Esophagus muscularis mucosa (tissue), 4 donors: Measurements from ENCODE around the gene SIDT1. TPM values are rescaled to one million over a fixed set of nuclear protein-coding genes. Genes with fewer than 3 reads are reported as not detected.

Experiments
- DNase-seq: peaks from one replicate; pipeline ENCODE4 v3.0.0-alpha.2; 2017; ENCODE audit errors: extremely low spot score
- H3K27ac ChIP-seq, 4 donors: fragments of 200-600 bp; sonication (generic); replicated peaks in 1 of 4; 1 replicate in 3 of 4; 2 replicates in 1 of 4; pipeline ENCODE4 v1.5.1; 2016 to 2019; ENCODE audit warnings: mild to moderate bottlenecking in 1 of 4
- H3K27me3 ChIP-seq, 4 donors: fragments of 200-600 bp; sonication (generic); one replicate each; pipeline versions ENCODE4 v1.5.1 to v1.6.0; 2016 to 2019
- H3K36me3 ChIP-seq, 4 donors: fragments of 200-600 bp; sonication (generic); one replicate each; pipeline ENCODE4 v1.5.1; 2016 to 2019
- H3K4me1 ChIP-seq, 4 donors: fragments of 200-600 bp; sonication (generic); one replicate each; pipeline ENCODE4 v1.5.1; 2016 to 2019
- H3K4me3 ChIP-seq, 4 donors: fragments of 200-600 bp; sonication (generic); 1 replicate in 2 of 4; 2 replicates in 2 of 4; pipeline ENCODE4 v1.5.1; 2016 to 2019; ENCODE audit warnings: mild to moderate bottlenecking in 4 of 4, moderate library complexity in 1 of 4
- H3K9me3 ChIP-seq, 4 donors: fragments of 200-600 bp; sonication (generic); 1 replicate in 3 of 4; 2 replicates in 1 of 4; pipeline ENCODE4 v1.5.1; 2016 to 2019
- CTCF ChIP-seq, 3 experiments: fragments of 200-600 bp in 2 of 3; fragments of 450-650 bp in 1 of 3; sonication (generic) in 2 of 3; IDR thresholded peaks; one replicate each; pipeline ENCODE4 v1.5.1; 2017 to 2019; ENCODE audit warnings: antibody characterized with exemption in 3 of 3, mild to moderate bottlenecking in 2 of 3, moderate library complexity in 1 of 3
- EP300 ChIP-seq: sonication (generic); formaldehyde crosslinking; IDR thresholded peaks from one replicate; pipeline ENCODE4 v1.6.1; 2017; ENCODE audit warnings: antibody characterized with exemption
- POLR2A ChIP-seq: fragments of 450-650 bp; IDR thresholded peaks from one replicate; pipeline ENCODE4 v1.6.1; 2017; ENCODE audit warnings: antibody characterized with exemption, moderate library complexity, mild to moderate bottlenecking, low read depth
- POLR2AphosphoS5 ChIP-seq, 2 donors: sonication (generic); formaldehyde crosslinking; IDR thresholded peaks; one replicate each; pipeline ENCODE4 v1.6.1; 2017; ENCODE audit warnings: antibody characterized with exemption in 2 of 2
- WGBS: methylation state at CpG from one replicate; pipeline ENCODE4 v1.1.5; 2018; 5-methylcytosine and 5-hydroxymethylcytosine counted together
- intact Hi-C: fragments of 100-400 bp; cut with DNase I; formaldehyde crosslinking; loops from one replicate; pipeline ENCODE4 v1.15.1; 2023
- total RNA-seq, 4 donors: library from RNA; depleted of rRNA; stranded (reverse); fragments of >200 nt; gene quantifications; one replicate each; pipeline versions ENCODE4 v1.1.0 to v1.2.1, GENCODE V29; 2016

Gene SIDT1
- total RNA-seq, 4 donors from 2014 or later: 1.2 to 3.8 (median 1.9) TPM

GRCh38 chr3:113649174-113649845 lies 117.0 kb downstream of the SIDT1 start:
- WGBS: 60% methylated on average over 6 of the region's 6 CpGs
- H3K27ac ChIP-seq: peak overlapping the region; percentile 55 to 62 (median 59)
- intact Hi-C loops: no loop called here

GRCh38 chr3:113654310-113654709 lies 122.0 kb downstream of the SIDT1 start:
- DNase-seq: no peak
- Histone ChIP-seq H3K36me3 (peaks cover 0 to 19% (median 6%) of the 10 kb centered on the region in 4 donors), H3K9me3 (no peaks in the 10 kb centered on the region), H3K27me3 (no peaks in the 10 kb centered on the region), H3K4me3 (no peak overlapping the region), H3K27ac (peak overlapping the region in 3 of 4 donors; percentile 21 to 56 (median 45)), H3K4me1 (peaks cover 2 to 43% (median 32%) of the 10 kb centered on the region in 4 donors)
- intact Hi-C loops: no loop called here
- 48% methylated on average over 1 of the region's 1 CpG for WGBS
- TF ChIP-seq CTCF (IDR thresholded peaks at IDR 0.05) (no peak), POLR2AphosphoS5 (IDR thresholded peaks at IDR 0.05) (no peak), EP300 (no peak), POLR2A (no peak)

More at GRCh38 chr3:113649174-113649845, 117.0 kb downstream of the SIDT1 start:
- peaks cover 0 to 14% (median 9%) of the 10 kb centered on the region in 4 donors for H3K9me3 ChIP-seq
- TF ChIP-seq POLR2A (no peak), CTCF (IDR thresholded peaks at IDR 0.05) (no peak), EP300 (no peak), POLR2AphosphoS5 (IDR thresholded peaks at IDR 0.05) (no peak)
- DNase-seq: no peak
- H3K27me3 ChIP-seq: no peaks in the 10 kb centered on the region
- no peak overlapping the region for H3K4me3 ChIP-seq
- H3K36me3 ChIP-seq: no peaks in the 10 kb centered on the region
- peaks cover 0 to 49% (median 36%) of the 10 kb centered on the region in 4 donors for H3K4me1 ChIP-seq

- H3K27ac ChIP-seq: peak overlapping the region in 3 of 4 donors; percentile 21 to 56 (median 45)
- 55% methylated on average over 3 of the region's 3 CpGs for WGBS
- H3K36me3 ChIP-seq: peaks cover 0 to 20% (median 11%) of the 10 kb centered on the region in 4 donors
- no peaks in the 10 kb centered on the region for H3K9me3 ChIP-seq
- H3K4me1 ChIP-seq: peaks cover 4 to 39% (median 27%) of the 10 kb centered on the region in 4 donors
- no peaks in the 10 kb centered on the region for H3K27me3 ChIP-seq
- no peak for DNase-seq
- H3K4me3 ChIP-seq: no peak overlapping the region
- intact Hi-C loops: no loop called here
- TF ChIP-seq POLR2AphosphoS5 (IDR thresholded peaks at IDR 0.05): no peak
- TF ChIP-seq EP300: no peak
Measured at GRCh38 chr3:113654851-113655250, 122.5 kb downstream of the SIDT1 start.

GRCh38 chr3:113658107-113658506 lies 125.8 kb downstream of the SIDT1 start:
- TF ChIP-seq EP300 (no peak), CTCF (IDR thresholded peaks at IDR 0.05) (no peak), POLR2A (no peak), POLR2AphosphoS5 (IDR thresholded peaks at IDR 0.05) (no peak)
- peaks cover 0 to 44% (median 26%) of the 10 kb centered on the region in 4 donors for H3K36me3 ChIP-seq
- H3K27ac ChIP-seq: no peak overlapping the region
- no peak overlapping the region for H3K4me3 ChIP-seq
- no peaks in the 10 kb centered on the region for H3K9me3 ChIP-seq
- peaks cover 11 to 51% (median 39%) of the 10 kb centered on the region in 4 donors for H3K4me1 ChIP-seq
- DNase-seq: no peak
- intact Hi-C loops: no loop called here
- no peaks in the 10 kb centered on the region for H3K27me3 ChIP-seq
- 100% methylated on average over 3 of the region's 3 CpGs for WGBS

- no peak overlapping the region for H3K27ac ChIP-seq
- TF ChIP-seq POLR2AphosphoS5 (IDR thresholded peaks at IDR 0.05) (no peak), POLR2A (no peak), CTCF (IDR thresholded peaks at IDR 0.05) (no peak), EP300 (no peak)
Measured at GRCh38 chr3:113659101-113659541, 126.8 kb downstream of the SIDT1 start.

More at GRCh38 chr3:113659101-113659541, 126.8 kb downstream of the SIDT1 start:
- Histone ChIP-seq H3K4me3 (no peak overlapping the region), H3K9me3 (no peaks in the 10 kb centered on the region), H3K27me3 (no peaks in the 10 kb centered on the region), H3K4me1 (peaks cover 11 to 47% (median 36%) of the 10 kb centered on the region in 4 donors), H3K36me3 (peaks cover 0 to 48% (median 26%) of the 10 kb centered on the region in 4 donors)
- intact Hi-C loops: no loop called here
- DNase-seq: no peak
- 100% methylated on average over 1 of the region's 1 CpG for WGBS
